Liver (tissue), 9 donors: Measurements from ENCODE around the gene SPATS2. TPM values are rescaled to one million over a fixed set of nuclear protein-coding genes. Genes with fewer than 3 reads are reported as not detected.

Source experiments
- DNase-seq: peaks from one replicate; pipeline ENCODE4 v3.0.0-alpha.2; 2017; ENCODE audit warnings: low spot score
- H3K27ac ChIP-seq, 2 donors: one replicate each; pipeline ENCODE4 v1.7.0; 2013; ENCODE audit warnings: inconsistent platforms in 2 of 2, low read length in 2 of 2, control low read depth in 1 of 2, low read depth in 1 of 2, mild to moderate bottlenecking in 1 of 2
- H3K27me3 ChIP-seq, 4 donors: one replicate each; pipeline versions ENCODE4 v1.6.1 to v1.7.0; 2013; ENCODE audit warnings: low read length in 3 of 4, inconsistent platforms in 1 of 4, mild to moderate bottlenecking in 1 of 4, moderate library complexity in 1 of 4; ENCODE audit not compliant: control insufficient read depth in 4 of 4, insufficient read depth in 4 of 4
- H3K36me3 ChIP-seq, 4 donors: one replicate each; pipeline versions ENCODE4 v1.6.1 to v1.7.0; 2013; ENCODE audit warnings: low read length in 3 of 4, mild to moderate bottlenecking in 3 of 4, low read depth in 1 of 4, moderate library complexity in 1 of 4; ENCODE audit not compliant: control insufficient read depth in 4 of 4, insufficient read depth in 3 of 4
- H3K4me1 ChIP-seq, 4 donors: one replicate each; pipeline versions ENCODE4 v1.6.1 to v1.7.0; 2013; ENCODE audit warnings: low read length in 3 of 4, mild to moderate bottlenecking in 3 of 4, moderate library complexity in 1 of 4; ENCODE audit not compliant: control insufficient read depth in 4 of 4, insufficient read depth in 4 of 4
- H3K4me3 ChIP-seq, 3 donors: one replicate each; pipeline versions ENCODE4 v1.6.1 to v1.7.0; 2013; ENCODE audit warnings: low read length in 3 of 3, control low read depth in 1 of 3, low read depth in 1 of 3, mild to moderate bottlenecking in 1 of 3
- H3K9ac ChIP-seq, 2 donors: one replicate each; pipeline ENCODE4 v1.7.0; 2013; ENCODE audit warnings: low read length in 2 of 2, mild to moderate bottlenecking in 2 of 2, moderate library complexity in 2 of 2, control low read depth in 1 of 2, low read depth in 1 of 2
- H3K9me3 ChIP-seq, 4 donors: one replicate each; pipeline versions ENCODE4 v1.6.1 to v1.7.0; 2013; ENCODE audit warnings: low read length in 3 of 4; ENCODE audit not compliant: control insufficient read depth in 4 of 4
- ATF3 ChIP-seq: IDR thresholded peaks from 2 replicates; pipeline ENCODE4 v1.6.1; 2016; ENCODE audit warnings: antibody characterized with exemption
- CTCF ChIP-seq: fragments of 150-350 bp; IDR thresholded peaks from 2 replicates; pipeline ENCODE4 v1.5.1; 2017; ENCODE audit warnings: improper control_type of control experiment, low read depth, low read length; ENCODE audit not compliant: missing input control
- EGR1 ChIP-seq, 2 donors: IDR thresholded peaks; 2 replicates each; pipeline ENCODE4 v1.6.1; 2016 to 2018; ENCODE audit warnings: antibody characterized with exemption in 2 of 2, low read depth in 2 of 2
- FOXA1 ChIP-seq: IDR thresholded peaks from 2 replicates; pipeline ENCODE4 v1.6.1; 2016; ENCODE audit warnings: antibody characterized with exemption
- FOXA2 ChIP-seq: IDR thresholded peaks from 2 replicates; pipeline ENCODE4 v1.6.1; 2016; ENCODE audit warnings: antibody characterized with exemption
- GABPA ChIP-seq, 2 donors: IDR thresholded peaks in 1 of 2; conservative IDR thresholded peaks in 1 of 2; 2 replicates each; pipeline ENCODE4 v1.6.1; 2016; ENCODE audit warnings: antibody characterized with exemption in 2 of 2, mild to moderate bottlenecking in 1 of 2, moderate library complexity in 1 of 2
- HNF4A ChIP-seq, 2 donors: conservative IDR thresholded peaks; 2 replicates each; pipeline ENCODE4 v1.6.1; 2016; ENCODE audit warnings: antibody characterized with exemption in 2 of 2, mild to moderate bottlenecking in 2 of 2
- HNF4G ChIP-seq: IDR thresholded peaks from 2 replicates; pipeline ENCODE4 v1.6.1; 2016; ENCODE audit warnings: antibody characterized with exemption
- JUND ChIP-seq, 2 donors: IDR thresholded peaks; 2 replicates each; pipeline ENCODE4 v1.6.1; 2016; ENCODE audit warnings: antibody characterized with exemption in 2 of 2
- NR2F2 ChIP-seq: IDR thresholded peaks from 2 replicates; pipeline ENCODE4 v1.6.1; 2016; ENCODE audit warnings: antibody characterized with exemption
- RAD21 ChIP-seq, 2 donors: IDR thresholded peaks; 2 replicates each; pipeline ENCODE4 v1.6.1; 2016; ENCODE audit warnings: antibody characterized with exemption in 2 of 2, mild to moderate bottlenecking in 2 of 2
- REST ChIP-seq: IDR thresholded peaks from 2 replicates; pipeline ENCODE4 v1.6.1; 2016; ENCODE audit warnings: antibody characterized with exemption, mild to moderate bottlenecking
- RXRA ChIP-seq, 2 donors: IDR thresholded peaks; 2 replicates each; pipeline ENCODE4 v1.6.1; 2017 to 2018; ENCODE audit warnings: antibody characterized with exemption in 2 of 2, mild to moderate bottlenecking in 1 of 2
- SP1 ChIP-seq: IDR thresholded peaks from 2 replicates; pipeline ENCODE4 v1.6.1; 2018; ENCODE audit warnings: antibody characterized with exemption, mild to moderate bottlenecking
- TAF1 ChIP-seq: conservative IDR thresholded peaks from 2 replicates; pipeline ENCODE4 v1.6.1; 2016; ENCODE audit warnings: antibody characterized with exemption, mild to moderate bottlenecking
- YY1 ChIP-seq: IDR thresholded peaks from 2 replicates; pipeline ENCODE4 v1.6.1; 2016; ENCODE audit warnings: antibody characterized with exemption, mild to moderate bottlenecking
- ZBTB33 ChIP-seq: IDR thresholded peaks from 2 replicates; pipeline ENCODE4 v1.6.1; 2016; ENCODE audit warnings: antibody characterized with exemption
- WGBS: extraction: QIAGEN DNeasy Blood & Tissue Kit; methylation state at CpG from one replicate; pipeline ENCODE4 v1.1.7; 2013; 5-methylcytosine and 5-hydroxymethylcytosine counted together
- polyA plus RNA-seq, 2 donors: library from polyadenylated mRNA; stranded (reverse) in 1 of 2; unstranded in 1 of 2; fragments of 200-250 nt in 1 of 2; fragments of >200 nt in 1 of 2; fragmentation: Nextera tagmentation in 1 of 2; extraction: Ambion mirVana in 1 of 2; gene quantifications; one replicate each; pipeline versions ENCODE4 v1.2.1 to v1.2.3, GENCODE V29; 2013 to 2015
- total RNA-seq, 2 donors: library from RNA; depleted of rRNA; stranded (reverse); fragments of >200 nt; gene quantifications; one replicate each; pipeline ENCODE4 v1.2.3, GENCODE V29; 2014
- donor health status: healthy.
- donor health status: healthy.
- donor health status: healthy.
- donor health status: healthy.
- donor health status: healthy.

Gene SPATS2
- total and polyA plus RNA-seq, 4 donors = 2.4 to 5.2 (median 4.5) TPM

- no peak overlapping the region for H3K4me3 ChIP-seq
- H3K36me3 ChIP-seq = peaks cover 0 to 2% (median 0%) of the 10 kb centered on the region in 4 donors
- H3K27me3 ChIP-seq = no peaks in the 10 kb centered on the region
- no peaks in the 10 kb centered on the region for H3K4me1 ChIP-seq
- 97% methylated on average over 1 of the region's 1 CpG for WGBS
- TF ChIP-seq REST (no peak), TAF1 (no peak), ATF3 (no peak), NR2F2 (no peak), EGR1 (IDR thresholded peaks at IDR 0.05; ENCODE audit: low read depth in 2 of 2) (no peak), JUND (IDR thresholded peaks at IDR 0.05) (no peak), ZBTB33 (no peak), FOXA2 (no peak), FOXA1 (no peak), YY1 (no peak), HNF4G (no peak), RXRA (IDR thresholded peaks at IDR 0.05) (no peak), CTCF (no peak), HNF4A (conservative IDR thresholded peaks at IDR 0.05) (no peak), RAD21 (IDR thresholded peaks at IDR 0.05) (no peak), GABPA (IDR thresholded peaks at IDR 0.05 in 1 of 2, conservative IDR thresholded peaks at IDR 0.05 in 1 of 2) (no peak)
- no peaks in the 10 kb centered on the region for H3K9me3 ChIP-seq
- no peak overlapping the region for H3K27ac ChIP-seq
- DNase-seq = no peak
- no peak overlapping the region for H3K9ac ChIP-seq
These were observed 124.6 kb downstream of the SPATS2 start for GRCh38 chr12:49491823-49492222.

- 92% methylated on average over 2 of the region's 2 CpGs for WGBS
- TF ChIP-seq TAF1 (no peak), REST (no peak), FOXA2 (no peak), EGR1 (IDR thresholded peaks at IDR 0.05; ENCODE audit: low read depth in 2 of 2) (no peak), SP1 (no peak), RAD21 (IDR thresholded peaks at IDR 0.05) (no peak), HNF4A (conservative IDR thresholded peaks at IDR 0.05) (no peak), ATF3 (no peak), ZBTB33 (no peak), YY1 (no peak)
These were observed 126.6 kb downstream of the SPATS2 start for GRCh38 chr12:49493900-49494299.

More at GRCh38 chr12:49493900-49494299, 126.6 kb downstream of the SPATS2 start:
- Histone ChIP-seq H3K27ac (no peak overlapping the region), H3K27me3 (no peaks in the 10 kb centered on the region), H3K9me3 (no peaks in the 10 kb centered on the region), H3K4me3 (no peak overlapping the region), H3K9ac (no peak overlapping the region), H3K36me3 (no peaks in the 10 kb centered on the region), H3K4me1 (no peaks in the 10 kb centered on the region)
- DNase-seq = no peak
